Osteocyte (in vitro differentiated cells): Measurements from ENCODE around the gene MS4A1. TPM values are rescaled to one million over a fixed set of nuclear protein-coding genes. Genes with fewer than 3 reads are reported as not detected.

Source experiments
- DNase-seq: peaks from one replicate; pipeline ENCODE4 v3.0.0; 2021; ENCODE audit warnings: mixed read lengths; ENCODE audit not compliant: unreplicated experiment; ENCODE audit errors: extremely low spot score
- H3K27ac Mint-ChIP-seq: one replicate; pipeline ENCODE4 v1.8.0; 2021; ENCODE audit warnings: mild to moderate bottlenecking, mixed read lengths; ENCODE audit not compliant: unreplicated experiment
- H3K27me3 Mint-ChIP-seq: one replicate; pipeline ENCODE4 v1.8.0; 2021; ENCODE audit warnings: mixed read lengths; ENCODE audit not compliant: unreplicated experiment
- H3K36me3 Mint-ChIP-seq: one replicate; pipeline ENCODE4 v1.8.0; 2021; ENCODE audit warnings: mixed read lengths; ENCODE audit not compliant: unreplicated experiment
- H3K4me1 Mint-ChIP-seq: one replicate; pipeline ENCODE4 v1.8.0; 2021; ENCODE audit warnings: mixed read lengths; ENCODE audit not compliant: unreplicated experiment
- H3K4me3 Mint-ChIP-seq: one replicate; pipeline ENCODE4 v1.8.0; 2021; ENCODE audit warnings: mild to moderate bottlenecking, moderate library complexity, mixed read lengths; ENCODE audit not compliant: unreplicated experiment
- H3K9me3 Mint-ChIP-seq: one replicate; pipeline ENCODE4 v1.8.0; 2021; ENCODE audit warnings: mixed read lengths; ENCODE audit not compliant: unreplicated experiment
- CTCF ChIP-seq: fragments of 200-600 bp; sonication (generic); IDR thresholded peaks from 2 replicates; pipeline ENCODE4 v1.5.0; 2021; ENCODE audit warnings: antibody characterized with exemption, mild to moderate bottlenecking, moderate library complexity
- total RNA-seq: library from RNA; stranded (reverse); gene quantifications from 2 replicates; pipeline ENCODE4 v1.2.1, GENCODE V29; 2021

MS4A1 gene
- total RNA-seq, 1 donor from 2014 or later, result not detected

GRCh38 chr11:60457576-60457975 lies 1.9 kb downstream of the MS4A1 start:
- no peaks in the 10 kb centered on the region for H3K9me3 Mint-ChIP-seq

GRCh38 chr11:60459345-60459744 lies 3.7 kb downstream of the MS4A1 start:
- no peak for TF ChIP-seq CTCF
- no peaks in the 10 kb centered on the region for H3K9me3 Mint-ChIP-seq
- no peaks in the 10 kb centered on the region for H3K36me3 Mint-ChIP-seq
- no peak overlapping the region for H3K4me3 Mint-ChIP-seq
- no peaks in the 10 kb centered on the region for H3K4me1 Mint-ChIP-seq
- H3K27ac Mint-ChIP-seq, result no peak overlapping the region
- H3K27me3 Mint-ChIP-seq, result peaks cover 17% of the 10 kb centered on the region
- no peak for DNase-seq

More at GRCh38 chr11:60457576-60457975, 1.9 kb downstream of the MS4A1 start:
- no peaks in the 10 kb centered on the region for H3K4me1 Mint-ChIP-seq
- no peak overlapping the region for H3K4me3 Mint-ChIP-seq
- no peaks in the 10 kb centered on the region for H3K36me3 Mint-ChIP-seq
- TF ChIP-seq CTCF, result no peak
- DNase-seq, result no peak
- peaks cover 22% of the 10 kb centered on the region for H3K27me3 Mint-ChIP-seq
- no peak overlapping the region for H3K27ac Mint-ChIP-seq

- H3K9me3 Mint-ChIP-seq, result no peaks in the 10 kb centered on the region
- peaks cover 15% of the 10 kb centered on the region for H3K27me3 Mint-ChIP-seq
- no peaks in the 10 kb centered on the region for H3K4me1 Mint-ChIP-seq
- H3K36me3 Mint-ChIP-seq, result no peaks in the 10 kb centered on the region
- no peak for DNase-seq
- H3K27ac Mint-ChIP-seq, result no peak overlapping the region
- no peak overlapping the region for H3K4me3 Mint-ChIP-seq
- no peak for TF ChIP-seq CTCF
These were observed 13.2 kb downstream of the MS4A1 start for GRCh38 chr11:60468829-60469228.

- no peaks in the 10 kb centered on the region for H3K9me3 Mint-ChIP-seq
- no peak for DNase-seq
- H3K4me1 Mint-ChIP-seq, result no peaks in the 10 kb centered on the region
- TF ChIP-seq CTCF, result no peak
- H3K27ac Mint-ChIP-seq, result no peak overlapping the region
- H3K27me3 Mint-ChIP-seq, result peaks cover 10% of the 10 kb centered on the region
- no peaks in the 10 kb centered on the region for H3K36me3 Mint-ChIP-seq
- no peak overlapping the region for H3K4me3 Mint-ChIP-seq
These were observed 14.1 kb downstream of the MS4A1 start for GRCh38 chr11:60469723-60470122.

GRCh38 chr11:60477035-60477445 lies 21.4 kb downstream of the MS4A1 start:
- no peaks in the 10 kb centered on the region for H3K4me1 Mint-ChIP-seq
- no peaks in the 10 kb centered on the region for H3K9me3 Mint-ChIP-seq
- H3K27me3 Mint-ChIP-seq, result peaks cover 26% of the 10 kb centered on the region
- no peak for TF ChIP-seq CTCF
- H3K4me3 Mint-ChIP-seq, result no peak overlapping the region
- H3K36me3 Mint-ChIP-seq, result no peaks in the 10 kb centered on the region
- DNase-seq, result no peak
- H3K27ac Mint-ChIP-seq, result no peak overlapping the region
